HEK293 (cell line): ENCODE data around the gene ZNF579.

Experiments used
- SP2 ChIP-seq: fragments of 450-650 bp; formaldehyde crosslinking; IDR thresholded peaks from 2 replicates; pipeline ENCODE4 v1.5.1; 2016; ENCODE audit warnings: missing biosample characterization, missing genetic modification characterization
- ZNF416 ChIP-seq: fragments of 450-650 bp; formaldehyde crosslinking; IDR thresholded peaks from 2 replicates; pipeline ENCODE4 v1.5.1; 2016; ENCODE audit warnings: missing biosample characterization, missing genetic modification characterization
- TF ChIP-seq, protein P1 (sequence below): fragments of 450-650 bp; formaldehyde crosslinking; IDR thresholded peaks from 2 replicates; pipeline ENCODE4 v1.5.1; 2016; ENCODE audit warnings: missing biosample characterization, missing genetic modification characterization
- TF ChIP-seq, protein P2 (sequence below): IDR thresholded peaks from 2 replicates; pipeline ENCODE4 v1.6.1; 2011; ENCODE audit warnings: mild to moderate bottlenecking, low read depth, low read length, borderline replicate concordance

DNA sequence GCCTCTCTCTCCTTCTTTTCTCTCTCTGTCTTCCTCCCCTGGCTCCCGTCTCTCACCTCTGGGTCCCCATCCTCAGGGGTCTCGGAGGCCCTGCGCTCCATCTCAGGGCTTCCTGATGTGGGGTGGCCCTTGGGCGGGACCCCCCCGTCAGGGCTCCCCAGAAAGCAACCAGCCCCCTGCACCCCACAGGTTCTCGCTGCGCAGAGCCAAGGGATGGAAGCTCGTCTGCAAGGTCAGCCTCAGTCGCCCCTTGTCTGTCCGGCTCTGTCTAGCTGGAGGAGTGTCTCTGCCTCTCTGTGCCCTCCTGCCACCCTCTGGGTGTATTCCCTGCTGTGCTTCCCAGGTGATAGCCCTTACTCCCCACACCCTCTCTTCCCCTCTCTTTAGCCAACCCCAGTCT is 35.2 kb downstream of the ZNF579 start, which contains the start of gene SBK3:
- TF ChIP-seq, protein P1, sequence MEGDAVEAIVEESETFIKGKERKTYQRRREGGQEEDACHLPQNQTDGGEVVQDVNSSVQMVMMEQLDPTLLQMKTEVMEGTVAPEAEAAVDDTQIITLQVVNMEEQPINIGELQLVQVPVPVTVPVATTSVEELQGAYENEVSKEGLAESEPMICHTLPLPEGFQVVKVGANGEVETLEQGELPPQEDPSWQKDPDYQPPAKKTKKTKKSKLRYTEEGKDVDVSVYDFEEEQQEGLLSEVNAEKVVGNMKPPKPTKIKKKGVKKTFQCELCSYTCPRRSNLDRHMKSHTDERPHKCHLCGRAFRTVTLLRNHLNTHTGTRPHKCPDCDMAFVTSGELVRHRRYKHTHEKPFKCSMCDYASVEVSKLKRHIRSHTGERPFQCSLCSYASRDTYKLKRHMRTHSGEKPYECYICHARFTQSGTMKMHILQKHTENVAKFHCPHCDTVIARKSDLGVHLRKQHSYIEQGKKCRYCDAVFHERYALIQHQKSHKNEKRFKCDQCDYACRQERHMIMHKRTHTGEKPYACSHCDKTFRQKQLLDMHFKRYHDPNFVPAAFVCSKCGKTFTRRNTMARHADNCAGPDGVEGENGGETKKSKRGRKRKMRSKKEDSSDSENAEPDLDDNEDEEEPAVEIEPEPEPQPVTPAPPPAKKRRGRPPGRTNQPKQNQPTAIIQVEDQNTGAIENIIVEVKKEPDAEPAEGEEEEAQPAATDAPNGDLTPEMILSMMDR (tag by site-specific recombination) = no peak
- TF ChIP-seq SP2 = no peak
- no peak for TF ChIP-seq ZNF416
- TF ChIP-seq, protein P2, sequence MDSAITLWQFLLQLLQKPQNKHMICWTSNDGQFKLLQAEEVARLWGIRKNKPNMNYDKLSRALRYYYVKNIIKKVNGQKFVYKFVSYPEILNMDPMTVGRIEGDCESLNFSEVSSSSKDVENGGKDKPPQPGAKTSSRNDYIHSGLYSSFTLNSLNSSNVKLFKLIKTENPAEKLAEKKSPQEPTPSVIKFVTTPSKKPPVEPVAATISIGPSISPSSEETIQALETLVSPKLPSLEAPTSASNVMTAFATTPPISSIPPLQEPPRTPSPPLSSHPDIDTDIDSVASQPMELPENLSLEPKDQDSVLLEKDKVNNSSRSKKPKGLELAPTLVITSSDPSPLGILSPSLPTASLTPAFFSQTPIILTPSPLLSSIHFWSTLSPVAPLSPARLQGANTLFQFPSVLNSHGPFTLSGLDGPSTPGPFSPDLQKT = no peak
